NOMO-1 (cell line): ENCODE measurements around the gene PLXNA4.

ENCODE experiments used
- DNase-seq, 2 experiments: peaks; one replicate each; lab custom pipeline; 2025; ENCODE audit not compliant: unreplicated experiment in 2 of 2; lab: John Stamatoyannopoulos, UW

The PLXNA4 gene

DNA sequence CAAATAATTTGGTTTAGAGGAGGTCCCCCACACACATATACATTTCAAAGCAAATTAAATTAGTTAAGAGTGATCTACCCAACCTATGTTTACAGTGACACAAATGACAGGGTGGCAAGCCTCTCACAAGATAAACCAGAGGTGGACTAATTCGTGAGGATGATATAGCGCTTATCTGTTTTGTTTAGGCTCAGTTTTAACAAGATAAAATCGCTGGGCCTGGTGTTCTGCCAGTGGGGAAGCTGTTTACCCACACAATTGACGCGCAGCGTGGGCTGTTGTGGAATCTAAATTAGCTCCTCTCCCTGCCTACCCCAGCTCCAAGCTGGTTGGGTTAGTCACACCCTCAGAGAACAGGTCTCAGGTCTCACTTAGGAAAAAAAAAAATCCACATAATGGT is 16.7 kb upstream of the PLXNA4 start:
- no peak for DNase-seq

DNA sequence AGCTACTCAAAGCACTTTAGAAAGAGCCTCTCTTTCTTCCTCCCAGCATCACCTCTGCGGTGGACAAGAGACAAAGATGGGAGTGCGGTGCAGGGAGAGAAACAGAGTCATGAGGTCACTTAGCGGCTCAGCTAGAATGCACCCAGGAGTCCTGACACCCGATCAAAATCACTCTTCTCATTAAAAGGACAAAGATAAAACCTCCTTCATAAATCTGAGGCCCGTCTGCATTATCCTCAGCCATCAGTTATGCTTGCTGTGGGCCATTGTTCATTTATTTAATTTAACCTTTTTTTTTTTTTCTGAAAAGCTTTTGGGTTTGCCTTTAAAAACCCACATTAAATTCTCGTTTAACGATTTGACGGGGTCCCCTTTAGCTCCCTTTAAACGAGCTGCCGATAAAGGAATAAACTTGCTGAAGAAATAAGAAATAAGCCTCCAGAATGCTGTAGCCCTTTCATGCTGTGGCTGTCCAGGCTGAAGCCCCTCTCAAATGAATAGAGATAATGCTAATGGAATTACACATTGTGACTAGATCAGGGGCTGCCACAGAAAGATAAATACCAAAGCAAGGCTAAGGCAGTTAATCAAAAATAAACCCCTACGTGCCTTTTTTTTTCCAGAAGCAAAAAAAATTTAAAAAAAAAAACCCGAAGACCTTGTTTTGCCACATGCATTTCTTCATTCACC is 16.1 kb upstream of the PLXNA4 start:
- DNase-seq: no peak

DNA sequence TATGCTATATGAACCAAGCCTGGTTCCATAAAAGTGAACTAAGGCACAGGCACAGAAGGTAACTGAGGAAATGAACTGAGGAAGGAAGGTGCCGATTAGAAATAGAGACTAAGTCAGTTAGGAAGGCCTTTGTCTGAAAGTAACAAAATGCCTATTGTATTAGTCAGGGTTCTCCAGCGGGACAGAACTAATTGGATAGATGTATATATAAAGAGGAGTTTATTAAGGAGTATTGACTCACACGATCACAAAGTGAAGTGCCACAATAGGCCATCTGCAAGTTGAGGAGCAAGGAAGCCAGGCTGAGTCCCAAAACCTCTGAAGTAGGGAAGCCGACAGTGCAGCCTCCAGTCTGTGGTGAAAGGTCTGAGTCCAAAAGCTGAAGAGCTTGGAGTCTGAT is 13.9 kb upstream of the PLXNA4 start:
- no peak for DNase-seq

DNA sequence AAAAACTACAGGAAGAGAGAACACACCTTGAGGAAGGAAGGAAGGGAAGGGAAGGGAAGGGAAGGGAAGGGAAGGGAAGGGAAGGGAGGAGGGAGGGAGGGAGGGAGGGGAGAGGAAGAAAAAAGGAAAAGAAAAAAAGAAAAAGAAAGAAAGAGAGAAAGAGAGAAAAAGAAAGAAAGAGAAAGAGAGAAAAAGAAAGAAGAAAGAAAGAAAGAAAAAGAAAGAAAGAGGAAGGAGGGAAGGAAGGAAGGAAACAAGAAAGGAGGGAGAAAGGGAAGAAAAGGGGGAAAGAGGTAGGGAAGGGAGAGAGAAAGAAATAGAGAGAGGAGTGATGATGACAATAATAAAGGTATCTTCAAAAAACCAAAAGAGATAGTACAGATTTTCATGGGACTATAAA is 12.3 kb upstream of the PLXNA4 start:
- DNase-seq: no peak

DNA sequence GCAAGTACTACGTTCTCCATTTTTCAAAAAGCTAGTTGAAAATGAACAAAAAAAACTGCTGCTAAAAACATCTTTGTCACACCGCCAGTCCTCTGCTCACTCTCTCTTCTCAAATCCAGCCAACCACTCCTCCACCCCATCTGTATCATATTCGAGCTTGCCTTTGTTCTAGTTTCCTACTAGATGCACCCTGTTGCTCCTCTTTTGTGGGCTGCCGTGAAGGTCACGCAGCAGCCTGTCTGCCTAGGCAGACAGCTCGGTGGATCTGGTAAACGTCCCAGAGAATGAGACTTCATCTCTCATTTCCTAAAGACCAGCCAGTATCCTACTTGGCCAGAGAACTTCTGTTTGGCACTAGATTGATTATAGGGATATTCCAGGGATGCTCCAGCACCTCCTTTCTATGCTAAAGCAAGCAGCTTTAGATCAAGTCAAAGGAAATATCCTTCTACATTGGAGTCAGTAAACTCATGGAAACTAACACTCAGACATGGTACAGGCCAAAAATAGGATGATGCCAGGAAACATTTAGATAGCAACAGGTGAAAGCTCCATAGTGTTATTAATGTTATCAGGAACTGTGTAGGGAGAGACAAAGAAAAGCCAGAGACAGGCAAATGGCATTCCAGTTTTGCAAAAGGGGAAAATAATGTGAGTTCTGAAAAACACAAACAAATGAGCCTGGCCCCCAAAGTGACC is 8.7 kb upstream of the PLXNA4 start:
- DNase-seq: no peak

DNA sequence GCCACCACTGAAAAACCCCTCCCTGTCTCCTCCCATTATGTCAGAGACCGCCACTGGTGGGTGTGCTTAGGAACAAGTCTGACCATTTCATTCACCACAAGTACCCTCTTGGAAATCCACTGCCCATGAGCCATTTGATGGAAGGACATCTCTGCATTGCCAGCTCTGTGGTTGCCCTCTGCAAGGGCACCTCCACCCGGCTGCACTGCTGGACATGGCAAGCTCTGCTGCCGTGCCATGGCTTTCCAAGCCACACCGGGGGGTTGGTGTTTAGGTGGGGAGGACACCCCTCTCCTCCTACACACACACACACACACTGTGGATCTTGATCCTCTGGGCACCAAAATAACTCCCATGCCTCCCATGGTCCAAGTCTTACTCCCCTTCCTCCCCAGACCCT is 5.2 kb upstream of the PLXNA4 start:
- DNase-seq: no peak

DNA sequence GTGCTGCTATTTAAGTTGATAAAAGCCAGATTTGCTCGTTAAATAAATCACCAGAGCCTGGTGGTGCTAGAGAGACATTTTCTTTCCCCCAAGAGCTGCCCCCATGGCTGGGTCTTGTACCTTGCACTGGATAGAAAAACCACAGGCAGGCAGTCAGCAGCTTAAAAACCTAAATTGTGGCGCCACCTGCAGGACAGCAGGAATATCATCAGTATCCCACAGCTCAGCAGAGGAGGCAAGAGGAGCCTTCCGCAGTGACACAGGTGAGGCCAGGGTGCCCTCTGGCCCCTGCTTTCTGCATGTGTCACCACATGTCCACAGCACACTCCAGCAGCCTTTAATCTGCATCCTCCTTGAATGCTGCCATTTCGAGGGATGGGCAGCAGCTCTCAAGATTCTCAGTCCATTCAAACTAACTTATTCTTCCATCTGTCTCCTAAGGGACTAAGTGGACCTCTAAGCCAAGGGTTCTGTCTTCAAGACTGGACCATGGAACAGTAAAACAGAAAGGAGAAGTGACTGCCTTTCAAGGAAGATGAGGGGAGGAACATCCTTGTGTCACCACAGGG is 4.5 kb upstream of the PLXNA4 start:
- DNase-seq: peak; percentile 9 to 45

DNA sequence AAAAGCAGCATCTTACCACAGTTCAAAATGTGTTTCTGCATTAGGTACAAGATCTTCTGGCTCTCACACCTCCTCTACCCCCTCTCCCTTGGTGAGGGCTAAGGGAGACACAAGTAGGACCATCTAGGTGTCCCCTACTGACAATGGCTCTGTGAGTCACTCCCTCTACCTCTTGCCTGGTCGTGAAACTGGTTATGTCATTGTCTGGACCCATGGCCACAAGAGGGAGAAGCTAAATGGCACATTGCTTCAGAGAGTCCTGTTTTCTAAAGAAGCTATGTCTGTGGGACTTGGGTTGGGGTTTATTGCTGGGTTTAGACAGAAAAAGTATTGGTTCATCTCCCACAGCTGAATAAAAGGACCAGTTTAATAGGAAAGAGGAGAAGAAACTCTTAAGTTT is 4.0 kb upstream of the PLXNA4 start:
- no peak for DNase-seq

DNA sequence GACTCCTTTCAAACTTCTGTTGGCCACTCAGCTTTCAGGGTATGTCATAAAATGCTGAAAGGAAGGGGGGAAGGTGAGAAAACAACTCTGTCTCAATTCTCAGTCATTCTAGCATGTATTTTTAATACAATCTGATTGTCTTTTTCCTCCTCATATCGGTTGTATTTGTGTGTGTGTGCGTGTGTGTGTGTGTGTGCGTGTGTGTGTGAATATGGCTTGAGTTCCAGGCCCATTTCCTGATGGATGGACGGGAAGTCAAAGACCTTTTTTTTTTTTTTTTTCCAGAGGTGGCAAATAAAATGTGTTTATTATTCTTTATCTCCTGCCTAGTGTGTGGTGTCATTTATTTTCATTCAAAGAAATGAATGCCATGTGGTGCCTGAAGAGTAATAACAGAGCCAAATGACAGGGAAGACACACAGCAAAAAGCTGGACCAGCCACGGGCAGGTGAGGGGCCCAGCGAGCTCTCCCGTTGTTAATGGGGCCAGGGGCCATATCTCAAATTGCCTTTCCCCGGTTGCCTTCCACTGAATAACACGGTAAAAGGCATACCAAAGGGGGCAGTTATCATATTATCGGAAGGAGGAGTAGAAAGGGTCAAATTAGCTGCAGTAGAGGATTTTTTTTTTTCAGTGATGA is 3.1 kb upstream of the PLXNA4 start:
- DNase-seq: no peak

DNA sequence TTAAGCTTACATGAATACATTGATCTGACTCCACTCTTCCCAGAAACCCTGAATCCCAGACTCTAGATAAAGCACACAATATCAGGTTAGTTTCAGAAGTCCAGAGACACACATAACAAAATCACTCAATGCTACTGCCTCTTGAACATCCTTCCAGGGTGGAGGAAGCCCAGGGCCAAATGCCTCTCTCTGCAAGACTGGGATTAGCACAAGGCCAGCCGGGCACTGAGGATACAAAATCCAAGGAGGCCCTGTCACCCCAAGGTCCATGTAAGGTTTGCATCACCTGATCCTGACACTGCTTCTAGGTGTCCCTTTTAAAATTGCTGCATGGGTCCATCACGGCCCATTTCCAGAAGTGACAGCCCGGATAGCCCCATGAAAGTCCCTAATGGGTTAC is 2.6 kb upstream of the PLXNA4 start:
- no peak for DNase-seq

DNA sequence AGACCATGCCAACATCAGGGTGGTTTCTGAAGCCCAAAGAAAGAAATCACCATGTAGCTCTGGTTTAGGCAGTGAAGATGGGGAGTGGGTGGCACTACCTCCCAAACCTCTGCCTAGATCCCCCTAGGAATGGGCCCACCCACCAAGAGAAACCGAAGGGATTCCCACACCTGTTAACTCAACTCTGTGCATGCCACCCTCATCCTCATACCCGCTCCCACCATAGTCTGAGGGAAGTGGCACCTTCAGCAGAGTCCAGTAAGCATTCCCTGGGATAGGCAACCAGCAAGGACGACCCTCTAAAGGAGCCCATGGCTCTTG is 1.7 kb upstream of the PLXNA4 start:
- no peak for DNase-seq

DNA sequence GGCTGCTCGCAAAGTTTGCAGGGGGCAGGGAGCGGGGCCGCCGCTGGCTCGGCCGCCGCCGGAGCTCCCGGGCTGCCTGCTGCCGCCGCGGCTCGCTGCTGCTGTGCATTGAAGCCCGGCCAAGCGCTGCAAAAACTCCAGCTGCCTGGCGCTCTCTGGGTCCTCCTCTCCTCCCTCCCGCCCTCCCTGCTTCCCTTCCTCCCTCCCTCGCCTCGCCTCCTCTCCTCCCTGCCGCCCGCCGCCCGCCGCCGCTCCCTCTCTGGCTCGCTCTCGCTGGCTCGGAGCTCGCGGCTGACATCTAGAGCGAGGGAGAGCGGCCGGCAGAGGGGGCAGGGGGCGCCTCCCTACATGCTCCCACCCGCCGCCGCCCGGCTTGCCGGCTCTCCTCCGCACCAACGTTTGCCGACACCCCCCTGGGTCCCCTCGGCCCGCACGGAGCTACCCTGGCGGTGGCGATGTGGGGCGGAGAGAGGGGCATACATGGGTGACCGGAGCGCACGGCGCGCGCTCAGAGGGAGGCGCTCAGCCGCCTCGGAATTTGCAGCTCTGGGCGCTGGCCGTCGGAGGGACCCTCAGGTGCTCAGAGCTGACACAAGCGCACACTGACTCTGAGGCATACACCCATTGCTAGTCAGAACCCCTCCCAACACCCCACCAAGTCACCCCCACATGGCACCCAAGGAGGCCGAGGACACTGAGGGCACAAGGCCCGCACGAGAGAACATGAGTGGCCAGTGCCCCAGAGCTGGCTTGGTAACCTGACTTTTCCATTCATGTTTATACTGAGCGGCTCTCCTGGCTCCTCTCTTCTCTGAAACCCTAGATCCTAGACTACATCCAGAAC is 1.2 kb upstream of the PLXNA4 start:
- no peak for DNase-seq

DNA sequence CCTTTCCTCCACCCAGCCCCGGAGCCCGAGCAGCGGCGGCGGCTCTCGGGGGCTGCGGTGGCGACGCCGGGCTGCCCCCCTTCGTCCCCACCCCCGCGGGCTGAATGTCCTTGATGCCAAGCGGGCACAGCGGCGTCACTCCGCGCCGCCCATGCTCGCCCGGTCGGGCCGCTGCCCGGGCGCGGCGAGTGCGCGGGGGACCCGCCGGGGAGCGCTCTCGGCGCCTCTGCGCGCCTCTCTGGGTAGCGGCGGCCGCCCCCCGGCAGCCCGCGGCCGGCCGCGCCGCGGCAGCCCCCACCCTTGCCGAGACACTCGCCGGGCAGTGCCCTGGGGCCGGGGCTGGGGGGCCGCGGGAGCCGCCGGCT is 433 bp upstream of the PLXNA4 start:
- DNase-seq: no peak

DNA sequence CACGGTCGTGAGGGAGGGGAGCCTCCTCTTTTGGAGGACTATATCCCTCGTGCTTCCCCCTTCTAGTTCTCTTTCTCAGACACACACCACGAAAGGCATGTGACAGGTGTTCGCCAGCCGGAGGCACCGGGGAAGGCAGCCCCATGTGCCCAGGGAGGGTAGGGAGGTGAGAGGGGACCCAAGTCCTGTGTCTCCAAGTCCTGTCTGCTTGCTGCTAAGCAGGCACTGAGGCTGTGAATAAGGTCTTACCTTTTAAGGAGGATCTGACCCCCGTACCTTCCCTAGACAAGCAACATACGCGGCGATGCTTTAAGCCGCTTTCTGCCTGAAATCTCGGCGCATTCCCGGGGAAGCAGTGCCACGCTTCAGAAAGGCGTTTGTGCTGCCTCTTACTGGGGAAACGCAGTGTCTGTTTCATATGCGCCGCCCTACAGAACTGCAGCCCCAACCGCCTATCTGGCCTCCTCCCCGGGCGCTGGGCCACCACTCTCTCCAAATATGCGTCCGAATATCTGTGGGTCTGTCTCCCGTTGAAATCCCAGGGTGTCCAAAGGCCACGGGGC is 770 bp downstream of the PLXNA4 start:
- no peak for DNase-seq

DNA sequence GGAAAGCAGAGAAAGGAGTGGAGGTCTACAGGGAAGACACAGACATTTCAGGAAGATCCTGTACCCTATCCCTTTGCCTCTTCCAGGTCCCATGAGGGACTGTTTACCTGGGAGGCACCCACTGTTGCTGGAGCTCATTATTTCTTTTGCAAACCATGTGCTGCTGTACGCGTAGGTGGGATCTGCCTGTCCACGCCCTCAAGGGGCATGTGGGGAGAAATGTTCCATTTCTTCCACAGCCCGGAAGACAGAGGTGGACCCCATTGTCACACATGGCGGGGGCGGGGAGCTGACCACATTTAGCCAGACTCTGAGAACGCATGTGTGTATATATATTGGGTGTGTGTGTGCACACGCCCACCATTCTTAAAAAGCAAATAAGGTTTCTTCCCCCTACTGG is 2.0 kb downstream of the PLXNA4 start:
- no peak for DNase-seq

DNA sequence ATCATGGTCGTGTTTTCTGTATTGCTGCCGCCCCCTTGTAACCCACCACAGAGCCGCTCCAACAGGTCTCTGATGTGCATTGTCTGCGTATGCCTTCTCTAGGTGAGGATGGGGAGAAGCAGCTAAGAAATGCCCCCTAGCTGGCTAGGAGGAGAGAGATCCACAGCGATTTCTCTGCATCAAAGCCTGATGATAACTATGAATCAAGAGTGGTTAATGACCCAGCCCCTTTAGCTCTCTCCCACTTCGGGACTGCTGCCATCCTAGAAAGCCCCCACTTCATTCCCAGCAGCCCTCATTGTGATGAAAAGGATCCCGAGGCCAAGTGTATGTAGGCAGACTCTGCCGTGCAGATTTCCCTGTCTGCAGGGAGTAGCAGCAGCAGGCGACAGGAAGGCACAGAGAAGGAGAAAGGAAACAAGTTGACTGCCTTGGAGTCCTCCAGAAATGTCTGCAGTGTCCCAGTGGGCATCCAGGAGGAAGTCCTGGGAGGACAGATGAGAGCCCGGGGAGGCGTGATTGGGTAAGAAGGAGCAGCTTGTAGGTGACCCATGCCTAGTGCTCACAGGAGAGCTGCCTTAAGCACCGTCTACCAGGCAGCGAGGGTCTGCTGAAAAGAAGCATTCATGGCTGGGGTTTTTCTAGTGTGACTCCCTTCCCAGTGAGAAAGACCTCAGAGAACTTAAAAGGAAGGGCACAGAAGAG is 2.9 kb downstream of the PLXNA4 start:
- no peak for DNase-seq

DNA sequence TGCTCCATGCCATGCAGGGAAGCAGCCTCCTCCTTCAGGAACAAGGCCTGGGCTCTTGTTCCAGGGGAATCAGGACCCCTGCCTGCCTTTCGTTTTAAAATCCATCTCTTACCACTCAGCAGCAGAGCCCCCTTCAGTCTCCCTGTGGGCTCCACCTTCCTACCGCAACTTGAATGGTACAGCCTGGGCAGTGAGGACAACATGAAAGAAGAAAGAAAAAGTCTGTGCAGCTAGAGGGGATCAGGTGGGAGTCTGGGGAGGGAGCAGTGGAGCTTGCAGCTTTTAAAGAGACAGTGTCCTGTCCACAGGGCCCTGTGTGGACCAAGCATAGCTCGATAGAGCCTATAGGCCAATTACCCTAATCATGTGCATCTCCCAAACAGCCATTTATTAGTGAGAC is 3.7 kb downstream of the PLXNA4 start:
- DNase-seq: no peak

DNA sequence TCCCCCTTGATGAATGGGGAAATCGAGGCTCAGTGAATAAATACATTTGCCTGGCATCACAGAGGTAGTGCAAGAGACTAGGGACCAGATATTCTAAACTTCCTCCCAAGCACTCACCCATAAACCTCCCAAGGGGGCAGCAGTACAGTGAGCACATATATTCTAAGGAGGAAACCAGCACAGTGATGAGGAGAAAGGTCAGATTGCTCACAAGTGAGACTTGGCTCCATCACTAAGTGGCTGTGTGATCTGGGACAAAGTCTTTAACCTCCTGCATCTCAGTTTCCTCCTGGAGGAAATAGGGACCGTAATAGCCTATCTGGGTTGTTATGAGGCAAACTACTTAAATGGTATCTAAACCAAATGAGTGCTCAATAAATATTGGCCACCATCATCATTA is 4.3 kb downstream of the PLXNA4 start:
- DNase-seq: no peak

DNA sequence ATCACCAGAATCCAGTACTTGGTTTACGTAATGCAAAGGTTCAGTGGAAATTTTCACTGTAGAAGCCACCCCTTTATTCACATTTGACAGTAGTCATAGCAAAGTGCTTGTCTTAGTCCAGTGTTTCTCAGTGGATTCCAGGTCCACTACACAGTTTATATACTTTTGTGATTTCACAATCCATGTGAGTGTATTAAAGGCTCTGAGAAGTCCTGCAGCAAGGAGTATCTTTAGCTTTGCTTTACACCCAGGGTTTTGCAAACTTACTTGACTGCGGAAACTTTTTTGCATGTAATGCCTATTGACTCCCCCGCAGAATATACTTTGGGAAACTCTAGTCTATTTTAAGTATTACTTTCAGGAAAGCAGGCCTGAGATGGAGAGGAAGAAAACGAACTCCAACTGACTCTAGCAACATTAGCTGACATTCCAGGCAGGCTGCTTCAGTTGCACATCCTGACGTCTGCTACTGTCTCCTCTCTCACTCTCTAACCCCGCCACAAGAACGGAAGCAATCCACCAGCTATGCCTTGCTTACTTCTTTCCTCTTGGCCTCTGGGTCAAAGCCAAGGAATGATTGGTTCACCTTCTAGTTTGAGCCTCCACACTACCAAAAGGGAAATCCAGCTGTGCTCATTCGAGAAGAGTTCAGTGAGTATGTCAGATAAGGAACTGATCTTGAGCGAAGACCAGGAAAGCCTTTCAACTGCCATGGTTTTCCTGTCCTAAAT is 6.2 kb downstream of the PLXNA4 start:
- no peak for DNase-seq

DNA sequence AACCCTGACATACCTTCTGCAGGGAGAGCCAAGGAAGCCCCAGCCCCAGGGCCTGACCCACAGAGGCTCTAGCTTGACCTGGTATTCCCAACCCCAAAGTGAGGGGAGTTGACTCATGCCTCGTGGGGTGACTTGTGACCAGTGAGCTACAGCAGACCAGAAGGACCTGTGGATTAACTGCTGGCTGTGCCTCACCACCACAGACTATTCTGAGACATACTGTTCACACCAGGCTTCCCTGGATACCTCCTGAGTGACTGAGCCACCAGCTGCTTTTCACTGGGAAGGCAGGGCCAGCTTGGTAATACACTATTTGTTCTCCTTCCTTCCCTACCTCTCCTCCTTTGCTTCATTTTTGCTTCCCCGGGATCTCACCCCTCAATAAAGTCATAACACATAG is 7.3 kb downstream of the PLXNA4 start:
- no peak for DNase-seq
